Heart left ventricle (tissue), 16 donors: ENCODE results near the gene CEP290. TPM values are rescaled to one million over a fixed set of nuclear protein-coding genes. Genes with fewer than 3 reads are reported as not detected.
A peak's percentile ranks its signal among the peaks of the same experiment; 100 is the strongest.

Source experiments
- ATAC-seq, 4 donors: fragments of 200-7000 bp; cut with Tn5 transposase; one replicate each; pipeline ENCODE4 v1.9.1; 2020 to 2022; ENCODE audit warnings: moderate library complexity in 4 of 4, mild to moderate bottlenecking in 3 of 4, moderate number of reproducible peaks in 1 of 4
- DNase-seq, 5 donors: peaks; one replicate each; pipeline ENCODE4 v3.0.0-alpha.2; 2020
- H3K27ac ChIP-seq, 12 donors: fragments of 200-600 bp; sonication (generic) in 4 of 12; one replicate each; pipeline versions ENCODE4 v1.5.0 to v1.8.0; 2016 to 2022; ENCODE audit warnings: mild to moderate bottlenecking in 2 of 12
- H3K27me3 ChIP-seq, 9 donors: fragments of 200-600 bp; sonication (generic) in 2 of 9; one replicate each; pipeline versions ENCODE4 v1.5.1 to v1.8.0; 2016 to 2022; ENCODE audit warnings: mild to moderate bottlenecking in 3 of 9
- H3K36me3 ChIP-seq, 9 donors: fragments of 200-600 bp; sonication (generic) in 2 of 9; one replicate each; pipeline versions ENCODE4 v1.5.0 to v1.8.0; 2018 to 2022; ENCODE audit warnings: mild to moderate bottlenecking in 2 of 9
- H3K4me1 ChIP-seq, 12 donors: fragments of 200-600 bp; sonication (generic) in 4 of 12; one replicate each; pipeline versions ENCODE4 v1.5.0 to v1.8.0; 2016 to 2022; ENCODE audit warnings: mild to moderate bottlenecking in 3 of 12
- H3K4me3 ChIP-seq, 12 donors: fragments of 200-600 bp; sonication (generic) in 4 of 12; one replicate each; pipeline versions ENCODE4 v1.5.0 to v1.8.0; 2017 to 2022; ENCODE audit warnings: mild to moderate bottlenecking in 9 of 12, moderate library complexity in 4 of 12
- H3K9me3 ChIP-seq, 12 donors: fragments of 200-600 bp; sonication (generic) in 4 of 12; one replicate each; pipeline versions ENCODE4 v1.5.0 to v1.8.0; 2016 to 2022; ENCODE audit warnings: mild to moderate bottlenecking in 1 of 12
- POLR2A ChIP-seq, 2 donors: fragments of 450-650 bp; IDR thresholded peaks; one replicate each; pipeline ENCODE4 v1.6.1; 2017; ENCODE audit warnings: antibody characterized with exemption in 2 of 2, mild to moderate bottlenecking in 2 of 2, moderate library complexity in 2 of 2
- WGBS, 4 donors: extraction: QIAGEN DNeasy Blood & Tissue Kit in 2 of 4; methylation state at CpG; one replicate each; pipeline versions ENCODE4 v1.1.5 to v1.1.7; 2013 to 2018; 5-methylcytosine and 5-hydroxymethylcytosine counted together
- intact Hi-C, 10 donors: fragments of 100-400 bp; cut with DNase I; formaldehyde crosslinking; loops; one replicate each; pipeline versions ENCODE4 v1.11.1 to v1.14.2; 2022
- polyA plus RNA-seq, 2 donors: library from polyadenylated mRNA; stranded (reverse); fragments of 200-250 nt; gene quantifications; one replicate each; pipeline ENCODE4 v1.2.3, GENCODE V29; 2013
- total RNA-seq, 9 donors: library from RNA; depleted of rRNA in 2 of 9; stranded (reverse); fragments of >200 nt in 2 of 9; fragmentation: NEBNext Ultra II Directional in 3 of 9; extraction: Animal tissue kit (Norgen Biotek cat#: 25700) in 3 of 9; gene quantifications; one replicate each; pipeline versions ENCODE4 v1.1.0 to v1.2.4, GENCODE V29; 2016 to 2023
- TF ChIP-seq, protein P1 (sequence below), 12 donors: fragments of 200-600 bp; sonication (generic) in 4 of 12; IDR thresholded peaks; one replicate each; pipeline versions ENCODE4 v1.5.0 to v1.8.0; 2018 to 2022; ENCODE audit warnings: antibody characterized with exemption in 12 of 12, mild to moderate bottlenecking in 5 of 12
- donor health status: ischemic (EF 13 %, LVEDD 7.1; RV severe dilation, severe dysfunction).
- donor health status: healthy with polysubstance abuse.
- donor health status: DM: no; HTN: yes; CAD: no.
- donor health status: DM: no; HTN: no; CAD: no.
- donor health status: ischemic (EF 25% LVEDD 6.9; RV normal size, moderate dysfunction).
- donor health status: ischemic (EF 25% LVEDD 5.7; RV mildly dilated, moderate dysfunction).
- donor health status: healthy.
- donor health status: DM: yes; HTN: yes; CAD: no.
- donor health status: ischemic (EF 35%, LVEDD 5.7; RV mildly dilated, moderate dysfunction).
- donor health status: nonischemic (EF 11% LVEDD 7.7; RV severe dilation, severe dysfunction).
- donor health status: DM: yes; HTN: yes; CAD: no.
- donor health status: PGD.
- donor health status: ischemic (EF 29% LVEDD 5.4; RV normal size, mild dysfunction).
- donor health status: nonischemic (EF 23%, LVEDD 6.1; RV moderate dilation, normal function).

CEP290 gene
- total and polyA plus RNA-seq, 11 donors: 3.0 to 11.1 (median 7.4) TPM

GRCh38 chr12:88006351-88006750 lies 135.5 kb downstream of the CEP290 start:
- no peaks in the 10 kb centered on the region for H3K27me3 ChIP-seq
- no peaks in the 10 kb centered on the region for H3K4me1 ChIP-seq
- intact Hi-C loops: no loop called here
- H3K4me3 ChIP-seq: no peak overlapping the region
- H3K9me3 ChIP-seq: peaks cover 0 to 22% (median 4%) of the 10 kb centered on the region in 12 donors
- H3K27ac ChIP-seq: peak overlapping the region in 1 of 12 donors; percentile 41
- H3K36me3 ChIP-seq: no peaks in the 10 kb centered on the region
- ATAC-seq (peak in 1 of 4 donors; percentile 90), DNase-seq (no peak)
- no peak for TF ChIP-seq POLR2A (IDR thresholded peaks at IDR 0.05)
- TF ChIP-seq, protein P1, sequence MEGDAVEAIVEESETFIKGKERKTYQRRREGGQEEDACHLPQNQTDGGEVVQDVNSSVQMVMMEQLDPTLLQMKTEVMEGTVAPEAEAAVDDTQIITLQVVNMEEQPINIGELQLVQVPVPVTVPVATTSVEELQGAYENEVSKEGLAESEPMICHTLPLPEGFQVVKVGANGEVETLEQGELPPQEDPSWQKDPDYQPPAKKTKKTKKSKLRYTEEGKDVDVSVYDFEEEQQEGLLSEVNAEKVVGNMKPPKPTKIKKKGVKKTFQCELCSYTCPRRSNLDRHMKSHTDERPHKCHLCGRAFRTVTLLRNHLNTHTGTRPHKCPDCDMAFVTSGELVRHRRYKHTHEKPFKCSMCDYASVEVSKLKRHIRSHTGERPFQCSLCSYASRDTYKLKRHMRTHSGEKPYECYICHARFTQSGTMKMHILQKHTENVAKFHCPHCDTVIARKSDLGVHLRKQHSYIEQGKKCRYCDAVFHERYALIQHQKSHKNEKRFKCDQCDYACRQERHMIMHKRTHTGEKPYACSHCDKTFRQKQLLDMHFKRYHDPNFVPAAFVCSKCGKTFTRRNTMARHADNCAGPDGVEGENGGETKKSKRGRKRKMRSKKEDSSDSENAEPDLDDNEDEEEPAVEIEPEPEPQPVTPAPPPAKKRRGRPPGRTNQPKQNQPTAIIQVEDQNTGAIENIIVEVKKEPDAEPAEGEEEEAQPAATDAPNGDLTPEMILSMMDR (IDR thresholded peaks at IDR 0.05): no peak
- WGBS, 4 donors: 64 to 82% (median 79%) methylated on average over 4 of the region's 4 CpGs

- Histone ChIP-seq H3K27me3 (no peaks in the 10 kb centered on the region), H3K4me3 (no peak overlapping the region), H3K36me3 (no peaks in the 10 kb centered on the region), H3K9me3 (peaks cover 0 to 22% (median 4%) of the 10 kb centered on the region in 12 donors), H3K27ac (no peak overlapping the region), H3K4me1 (no peaks in the 10 kb centered on the region)
- no peak for ATAC-seq
- TF ChIP-seq, protein P1 (IDR thresholded peaks at IDR 0.05): no peak
- TF ChIP-seq POLR2A (IDR thresholded peaks at IDR 0.05): no peak
- 85 to 89% (median 85%) methylated on average over 2 of the region's 2 CpGs for WGBS, 4 donors
- intact Hi-C loops: no loop called here
- no peak for DNase-seq
Observed at GRCh38 chr12:88001327-88001726, 140.6 kb downstream of the CEP290 start.

Other genes starting within 250 kb of the CEP290 start
- gene C12orf50, start 112.7 kb downstream of the CEP290 start, total RNA-seq: under 1 TPM in 2 of 9 donors, not detected in 7; 0.06 to 0.08 TPM
- gene C12orf50, start 112.7 kb downstream of the CEP290 start, polyA plus RNA-seq: under 1 TPM in 1 of 2 donors, not detected in 1; 0.10 TPM
- 10 to 100 TPM in 4 of 9 donors, 1 to 10 TPM in 5; 7.5 to 13.8 (median 9.8) TPM for gene TMTC3, start 219 bp upstream of the CEP290 start, total RNA-seq
- 1 to 10 TPM; 1.2 to 5.7 TPM for gene TMTC3, start 219 bp upstream of the CEP290 start, polyA plus RNA-seq